ENCODE data around the gene MX2.
"Not testable (repeated sequence)": the region's sequence is repeated elsewhere in the genome, so short reads cannot be mapped to it uniquely, and the experiment has no call there.

MX2 gene

DNA sequence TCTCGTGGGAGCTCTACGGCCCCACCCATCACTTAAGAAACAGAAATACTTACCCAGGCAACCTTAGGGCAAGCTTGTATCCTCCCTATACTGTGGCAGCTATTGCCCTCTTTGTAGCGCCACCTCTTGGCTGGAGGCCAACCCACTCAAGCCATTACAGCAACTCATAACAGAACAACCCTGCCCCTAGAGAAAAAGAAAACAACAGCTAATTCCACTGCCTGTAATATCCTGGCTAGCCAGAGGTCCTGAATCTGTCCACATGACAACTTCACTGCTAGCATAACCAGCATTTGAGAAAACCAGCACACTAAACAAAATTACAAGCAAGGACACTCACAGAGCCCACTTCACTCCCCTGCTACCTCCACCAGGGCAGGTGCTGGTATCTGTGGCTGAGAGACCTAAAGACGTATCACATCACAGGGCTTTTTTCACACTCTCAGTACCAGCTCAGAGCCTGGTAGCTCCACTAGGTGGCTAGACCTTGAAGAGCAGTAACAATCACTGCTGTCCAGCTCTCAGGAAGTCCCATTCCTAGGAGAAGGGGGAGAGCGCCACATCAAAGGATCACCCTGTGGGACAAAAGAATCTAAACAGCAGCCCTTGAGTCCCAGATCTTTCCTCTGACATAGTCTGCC is 49.7 kb downstream of the MX2 start:
- peak in 1 of 2 donors; percentile 19 for DNase-seq (ENCODE audit: low read depth in 2 of 2)

DNA sequence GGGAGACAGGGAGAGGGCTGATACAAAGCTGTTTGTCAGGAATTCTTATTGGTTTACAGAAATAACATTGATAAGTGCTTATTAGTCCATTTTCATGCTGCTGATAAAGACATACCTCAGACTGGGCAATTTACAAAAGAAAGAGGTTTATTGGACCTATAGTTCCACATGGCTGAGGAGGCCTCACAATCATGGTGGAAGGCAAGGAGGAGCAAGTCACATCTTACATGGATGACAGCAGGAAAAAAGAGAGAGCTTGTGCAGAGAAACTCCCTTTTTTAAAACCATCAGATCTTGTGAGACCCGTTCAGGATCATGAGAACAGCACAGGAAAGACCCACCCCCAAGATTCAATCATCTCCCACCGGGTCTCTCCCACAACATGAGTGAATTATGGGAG is 55.7 kb downstream of the MX2 start:
- DNase-seq (ENCODE audit: low read depth in 2 of 2) = not testable (repeated sequence)

DNA sequence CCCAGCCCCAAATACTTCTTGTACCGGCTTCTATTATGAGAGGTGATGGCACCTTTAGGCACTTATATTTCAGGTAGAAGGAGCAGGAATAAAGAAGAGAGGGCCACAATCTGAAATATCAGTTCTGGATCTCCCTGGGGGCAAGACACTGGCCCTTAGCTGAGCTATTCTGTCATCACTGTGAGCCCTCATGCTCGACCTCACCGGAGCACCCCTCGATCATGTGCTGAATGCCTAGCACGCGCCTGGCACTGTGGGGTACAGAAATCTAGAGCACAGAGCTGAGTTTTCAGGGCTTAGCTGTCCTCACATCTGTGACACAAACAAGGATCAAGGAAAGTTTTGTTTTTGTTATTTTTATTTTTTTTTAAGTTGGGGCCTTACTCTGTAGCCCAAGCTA is 56.6 kb downstream of the MX2 start:
- no peak for DNase-seq (ENCODE audit: low read depth in 2 of 2)

DNA sequence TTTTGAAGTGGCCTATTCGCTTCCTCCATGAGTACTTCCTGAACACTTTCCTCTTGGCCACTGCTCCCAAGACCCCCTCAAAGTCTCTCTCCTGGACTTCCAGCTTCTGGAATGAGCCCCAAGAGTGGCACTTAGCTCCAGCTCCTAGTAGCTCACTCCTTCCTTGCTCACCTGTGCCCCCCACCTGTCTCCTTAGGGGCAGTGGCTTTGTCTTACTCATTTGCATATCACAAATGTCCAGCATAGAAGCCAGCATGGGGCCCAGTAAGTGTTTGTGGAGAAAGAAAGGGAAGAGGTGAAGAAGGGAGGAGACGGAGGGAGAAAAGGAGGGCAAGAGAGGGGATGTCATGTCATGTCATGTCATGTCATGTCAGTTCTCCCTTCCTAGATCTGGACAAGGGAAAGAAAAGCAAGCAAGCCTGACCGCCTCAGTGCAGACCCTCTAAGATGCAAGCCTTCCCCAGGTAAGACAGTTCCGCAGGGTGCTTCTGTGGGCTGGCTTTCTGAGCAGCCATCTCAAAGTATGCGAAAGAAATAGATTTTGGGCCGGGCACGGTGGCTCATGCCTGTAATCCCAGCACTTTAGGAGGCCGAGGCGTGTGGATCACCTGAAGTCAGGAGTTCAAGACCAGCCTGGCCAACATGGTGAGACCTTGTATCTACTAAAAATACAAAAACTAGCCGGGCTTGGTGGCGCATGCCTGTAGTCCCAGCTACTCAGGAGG is 57.3 kb downstream of the MX2 start:
- DNase-seq (ENCODE audit: low read depth in 2 of 2) = no peak

DNA sequence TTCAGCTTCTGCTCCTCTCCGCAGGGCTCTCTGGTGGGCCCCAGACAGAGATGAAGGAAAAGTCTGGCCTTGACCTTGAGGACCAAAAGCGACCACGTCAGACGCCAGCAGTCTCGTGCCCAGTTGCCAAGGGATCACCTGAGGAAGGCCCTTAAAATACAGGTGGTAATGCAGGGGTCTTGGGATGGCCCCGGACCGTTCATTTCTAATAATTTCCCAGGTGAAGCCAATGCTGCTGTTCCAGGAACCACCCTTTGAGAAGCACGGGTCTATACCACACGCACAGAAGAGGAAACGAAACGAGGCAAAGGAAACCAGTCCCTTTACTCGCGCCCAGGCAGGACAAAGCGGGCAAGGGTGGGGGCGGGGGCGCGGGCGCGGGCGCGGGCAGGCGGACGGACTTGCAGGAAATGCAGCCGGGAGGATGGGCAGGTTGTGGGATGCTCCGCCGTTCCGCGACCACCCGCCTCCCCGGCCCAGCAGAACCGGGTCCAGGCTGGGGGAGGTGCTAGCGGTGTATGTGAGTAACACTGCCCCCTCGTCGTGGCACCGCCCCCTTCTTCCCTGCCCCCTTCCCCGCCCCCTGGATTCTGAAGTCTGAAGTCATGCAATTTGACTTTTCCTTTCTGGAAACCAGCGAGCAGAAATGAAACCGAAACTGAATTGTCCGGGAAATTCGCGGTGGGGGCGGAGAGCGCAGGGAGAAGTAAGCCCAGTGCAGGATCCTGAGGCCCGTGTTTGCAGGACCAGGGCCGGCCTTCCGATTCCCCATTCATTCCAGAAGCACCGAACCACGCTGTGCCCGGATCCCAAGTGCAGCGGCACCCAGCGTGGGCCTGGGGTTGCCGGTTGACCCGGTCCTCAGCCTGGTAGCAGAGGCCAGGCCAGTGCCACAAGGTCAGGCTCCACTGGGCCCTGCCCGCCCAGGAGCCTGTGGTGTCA is 58.4 kb downstream of the MX2 start:
- peak; percentile 26 to 45 for DNase-seq (ENCODE audit: low read depth in 2 of 2)

DNA sequence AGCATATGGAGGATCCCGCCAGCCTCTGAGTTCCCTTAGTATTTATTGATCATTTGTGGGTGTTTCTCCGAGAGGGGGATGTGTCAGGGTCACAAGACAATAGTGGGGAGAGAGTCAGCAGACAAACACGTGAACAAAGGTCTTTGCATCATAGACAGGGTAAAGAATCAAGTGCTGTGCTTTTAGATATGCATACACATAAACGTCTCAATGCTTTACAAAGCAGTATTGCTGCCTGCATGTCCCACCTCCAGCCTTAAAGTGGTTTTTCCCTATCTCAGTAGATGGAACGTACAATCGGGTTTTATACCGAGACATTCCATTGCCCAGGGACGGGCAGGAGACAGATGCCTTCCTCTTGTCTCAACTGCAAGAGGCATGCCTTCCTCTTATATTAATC is 59.2 kb downstream of the MX2 start:
- DNase-seq (ENCODE audit: low read depth in 2 of 2) = not testable (repeated sequence)

DNA sequence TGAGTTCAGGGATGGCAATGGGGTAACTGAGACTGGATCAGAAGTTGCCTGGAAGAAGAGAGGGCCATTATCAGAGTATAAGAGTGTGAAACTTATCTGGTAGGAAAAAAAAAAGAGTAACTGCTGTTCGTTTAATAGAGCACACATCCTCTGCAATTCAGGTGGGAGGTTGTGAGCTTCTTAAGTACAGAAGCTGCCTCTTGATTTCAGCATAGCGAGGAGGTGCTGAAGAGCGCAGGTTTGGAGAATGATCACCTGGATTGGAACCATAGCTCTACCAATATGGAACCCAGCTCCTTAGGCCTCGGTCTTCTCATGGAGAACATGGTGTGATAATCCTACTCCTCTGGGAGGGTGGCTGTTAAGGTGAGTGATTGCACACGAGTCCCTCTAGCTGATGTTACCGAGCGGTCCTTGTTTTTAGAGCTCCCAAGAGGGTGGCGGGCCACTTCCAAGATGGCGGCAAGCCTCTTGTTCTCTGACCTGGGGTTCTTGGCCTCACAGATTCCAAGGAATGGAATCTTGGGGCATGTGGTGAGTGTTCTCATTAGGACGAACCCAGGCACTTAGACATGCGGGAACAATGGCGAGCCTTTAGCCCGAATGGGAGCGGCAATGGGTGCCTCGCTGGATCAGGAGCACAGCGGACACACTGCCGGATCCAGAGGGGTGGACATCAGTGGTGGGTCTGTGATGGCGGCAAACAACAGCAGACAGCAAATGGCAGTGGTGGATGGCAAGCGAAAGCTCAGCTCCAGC is 60.9 kb downstream of the MX2 start:
- DNase-seq (ENCODE audit: low read depth in 2 of 2) = no peak

DNA sequence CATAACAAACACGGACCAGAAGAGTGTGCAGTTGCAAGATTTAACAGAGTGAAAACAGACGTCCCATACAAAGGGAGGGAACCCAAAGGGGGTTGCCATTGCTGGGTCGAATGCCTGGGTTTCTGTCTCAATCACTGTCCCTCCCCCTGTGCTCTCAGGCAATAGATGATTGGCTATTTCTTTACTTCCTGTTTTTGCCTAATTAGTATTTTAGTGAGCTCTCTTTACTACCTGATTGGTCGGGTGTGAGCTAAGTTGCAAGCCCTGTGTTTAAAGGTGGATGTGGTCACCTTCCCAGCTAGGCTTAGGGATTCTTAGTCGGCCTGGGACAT is 61.4 kb downstream of the MX2 start:
- not testable (repeated sequence) for DNase-seq (ENCODE audit: low read depth in 2 of 2)

DNA sequence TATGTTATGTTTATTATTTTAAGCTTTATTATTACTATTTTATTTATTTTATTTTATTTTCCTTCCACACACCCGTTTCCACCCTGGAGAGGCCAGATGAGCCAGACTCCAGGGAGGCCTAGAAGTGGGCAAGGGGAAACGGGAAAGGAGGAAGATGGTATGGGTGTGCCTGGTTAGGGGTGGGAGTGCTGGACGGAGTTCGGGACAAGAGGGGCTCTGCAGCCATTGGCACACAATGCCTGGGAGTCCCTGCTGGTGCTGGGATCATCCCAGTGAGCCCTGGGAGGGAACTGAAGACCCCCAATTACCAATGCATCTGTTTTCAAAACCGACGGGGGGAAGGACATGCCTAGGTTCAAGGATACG is 63.7 kb downstream of the MX2 start:
- DNase-seq (ENCODE audit: low read depth in 2 of 2) = no peak

DNA sequence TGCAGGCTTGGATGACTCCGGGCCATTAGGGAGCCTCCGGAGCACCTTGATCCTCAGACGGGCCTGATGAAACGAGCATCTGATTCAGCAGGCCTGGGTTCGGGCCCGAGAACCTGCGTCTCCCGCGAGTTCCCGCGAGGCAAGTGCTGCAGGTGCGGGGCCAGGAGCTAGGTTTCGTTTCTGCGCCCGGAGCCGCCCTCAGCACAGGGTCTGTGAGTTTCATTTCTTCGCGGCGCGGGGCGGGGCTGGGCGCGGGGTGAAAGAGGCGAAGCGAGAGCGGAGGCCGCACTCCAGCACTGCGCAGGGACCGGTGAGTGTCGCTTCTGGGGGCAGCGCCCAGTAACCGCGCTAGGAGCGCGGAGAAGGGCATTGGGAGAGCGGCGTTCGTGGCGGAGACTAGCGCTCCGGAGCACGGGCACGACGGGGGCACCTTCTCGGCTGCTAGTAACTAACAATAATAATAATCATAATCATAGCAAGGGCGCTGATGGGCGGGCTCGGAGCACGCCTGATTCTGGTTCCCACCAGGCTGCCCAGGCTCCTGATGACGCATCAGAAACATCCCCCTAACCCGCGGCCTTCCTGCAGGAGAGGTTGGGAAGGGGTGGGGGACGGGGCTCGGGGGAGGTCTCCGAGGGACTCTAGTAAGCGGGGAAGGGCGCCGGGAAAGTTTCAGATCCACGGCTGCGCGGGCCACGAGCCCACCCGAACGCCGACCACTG is 64.3 kb downstream of the MX2 start, which contains the start of gene MX1:
Gene MX1 (plus strand): TSS at position 286 of the 722 bp plus-strand sequence. CDS start 5,832 bp downstream, outside the sequence.
- DNase-seq (ENCODE audit: low read depth in 2 of 2) = peak; percentile 74 to 90

DNA sequence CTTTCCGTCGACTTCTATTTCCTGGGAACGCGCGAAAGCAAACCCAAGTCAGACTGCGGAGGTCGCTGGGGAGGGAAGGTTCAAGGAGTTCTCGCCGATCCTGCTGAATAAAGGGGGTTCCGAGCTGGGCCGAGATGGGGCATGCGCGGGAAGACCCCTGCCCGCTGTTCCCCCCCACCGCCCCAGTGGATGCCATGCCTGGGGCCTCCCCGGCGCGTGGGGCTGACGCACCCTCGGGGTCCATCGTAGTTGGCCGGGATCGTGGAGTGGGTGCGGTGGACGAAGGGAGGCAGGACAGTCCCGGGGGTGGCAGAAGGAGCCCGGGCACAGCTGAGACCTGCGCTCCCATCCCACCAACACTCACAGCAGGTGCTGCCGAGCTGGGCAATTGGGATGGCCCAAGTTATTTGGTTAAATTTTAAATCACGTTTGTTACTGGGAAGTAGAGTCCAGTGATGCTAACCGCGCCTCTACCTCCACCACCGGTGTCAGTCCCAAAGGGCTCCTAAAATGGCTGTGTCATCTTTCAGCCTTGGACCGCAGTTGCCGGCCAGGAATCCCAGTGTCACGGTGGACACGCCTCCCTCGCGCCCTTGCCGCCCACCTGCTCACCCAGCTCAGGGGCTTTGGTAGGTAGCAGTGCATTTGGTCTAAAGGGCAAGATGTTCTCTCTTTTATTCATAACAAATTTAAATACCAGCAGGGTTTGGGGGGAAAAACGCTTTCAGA is 65.0 kb downstream of the MX2 start:
- no peak for DNase-seq (ENCODE audit: low read depth in 2 of 2)

DNA sequence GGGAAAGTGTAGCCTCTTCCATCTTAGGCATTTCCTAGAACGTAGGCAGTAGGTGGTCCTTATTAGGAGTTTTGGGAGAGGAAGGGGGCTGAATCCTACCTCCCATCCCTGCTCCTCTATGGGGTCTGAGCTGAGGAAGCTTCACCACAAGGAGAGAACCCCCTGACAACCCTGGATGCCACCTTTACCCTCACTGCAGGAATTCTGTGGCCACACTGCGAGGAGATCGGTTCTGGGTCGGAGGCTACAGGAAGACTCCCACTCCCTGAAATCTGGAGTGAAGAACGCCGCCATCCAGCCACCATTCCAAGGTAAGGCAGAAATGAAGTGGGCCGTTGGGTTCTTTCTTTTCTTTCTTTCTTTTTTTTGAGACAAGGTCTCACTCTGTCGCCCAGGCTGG is 65.7 kb downstream of the MX2 start:
- DNase-seq (ENCODE audit: low read depth in 2 of 2) = no peak

DNA sequence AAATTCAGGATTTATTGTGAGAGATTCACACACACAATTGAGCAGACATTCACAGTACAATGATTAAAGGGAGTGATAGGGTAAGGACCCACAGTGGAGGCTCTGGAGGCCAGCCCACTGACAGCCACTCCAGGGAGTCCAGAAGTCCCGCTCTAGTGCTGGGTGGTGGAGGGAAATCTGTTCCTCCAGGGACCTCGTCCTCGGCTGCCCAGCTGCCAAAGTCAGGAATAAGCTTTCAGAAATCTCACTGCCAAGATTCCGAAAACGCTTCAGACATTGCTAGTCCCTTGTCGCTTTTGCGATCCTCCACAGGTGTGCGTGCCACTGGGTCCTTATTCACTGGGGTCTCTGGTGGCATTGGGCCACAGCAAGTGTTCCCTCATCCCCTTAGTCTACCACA is 66.5 kb downstream of the MX2 start:
- DNase-seq (ENCODE audit: low read depth in 2 of 2) = no peak

DNA sequence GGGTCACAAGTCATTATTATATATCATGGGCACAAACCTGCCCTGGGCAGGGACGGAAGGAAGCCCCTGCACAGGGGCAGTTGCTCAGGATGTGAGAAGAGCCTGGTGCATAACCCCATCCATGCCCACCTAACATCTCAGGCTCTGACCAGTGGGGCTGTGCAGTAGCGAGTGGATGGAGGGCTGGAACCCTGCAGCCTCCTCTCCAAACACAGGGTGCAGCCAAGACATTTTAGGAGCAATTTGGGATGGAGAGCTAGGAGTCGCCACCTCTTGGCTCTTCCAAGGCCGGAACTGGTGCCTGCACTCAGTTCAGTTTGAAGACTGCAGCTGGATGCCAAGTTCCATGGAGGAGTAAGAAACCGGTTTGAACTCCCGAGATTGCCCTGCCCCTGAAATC is 67.0 kb downstream of the MX2 start:
- no peak for DNase-seq (ENCODE audit: low read depth in 2 of 2)

DNA sequence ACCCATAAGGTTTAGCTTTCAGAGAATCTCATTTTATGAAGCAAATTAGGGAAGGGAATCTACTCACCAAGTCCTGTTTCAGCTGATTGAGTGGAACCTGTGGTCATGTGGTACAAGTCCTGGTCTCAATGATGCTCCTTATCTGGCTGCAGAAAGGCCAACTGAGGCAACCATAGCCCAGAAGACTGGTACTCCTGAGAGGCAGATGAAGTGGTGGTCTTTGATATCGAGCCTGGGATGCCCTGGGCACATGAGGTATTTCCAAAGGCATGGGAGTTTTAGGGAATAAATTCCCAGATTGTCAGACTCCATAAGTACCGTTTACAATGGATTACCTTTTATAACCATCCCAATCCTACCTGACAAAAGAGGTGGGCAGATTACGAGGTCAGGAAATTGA is 67.5 kb downstream of the MX2 start:
- no peak for DNase-seq (ENCODE audit: low read depth in 2 of 2)

DNA sequence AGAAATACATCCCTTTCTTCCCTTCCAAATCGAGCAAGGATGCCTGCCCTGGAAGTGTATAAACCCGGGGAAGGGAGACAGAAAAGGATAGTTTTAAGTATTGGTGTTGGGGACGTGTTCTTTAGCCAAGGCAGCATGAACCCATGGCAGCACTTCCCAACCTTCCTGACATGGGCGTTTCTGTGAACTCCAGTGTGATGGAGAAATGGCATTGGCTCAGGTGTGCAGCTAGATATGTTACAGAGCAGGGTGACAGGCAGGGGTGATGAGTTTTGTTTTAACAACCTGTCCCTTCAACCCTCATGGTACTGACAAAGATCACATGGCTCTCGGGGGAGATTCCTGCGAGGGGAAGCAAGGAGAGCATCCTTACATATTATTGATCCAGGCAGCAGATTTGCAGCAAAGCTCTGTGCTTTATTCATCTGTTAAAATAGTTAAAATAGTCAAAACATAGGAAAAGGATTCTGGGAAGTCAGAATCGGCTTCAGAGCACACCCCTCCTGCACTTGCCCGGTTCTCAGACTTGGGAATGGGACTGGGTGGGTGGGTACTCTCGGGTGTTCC is 68.2 kb downstream of the MX2 start:
- no peak for DNase-seq (ENCODE audit: low read depth in 2 of 2)

DNA sequence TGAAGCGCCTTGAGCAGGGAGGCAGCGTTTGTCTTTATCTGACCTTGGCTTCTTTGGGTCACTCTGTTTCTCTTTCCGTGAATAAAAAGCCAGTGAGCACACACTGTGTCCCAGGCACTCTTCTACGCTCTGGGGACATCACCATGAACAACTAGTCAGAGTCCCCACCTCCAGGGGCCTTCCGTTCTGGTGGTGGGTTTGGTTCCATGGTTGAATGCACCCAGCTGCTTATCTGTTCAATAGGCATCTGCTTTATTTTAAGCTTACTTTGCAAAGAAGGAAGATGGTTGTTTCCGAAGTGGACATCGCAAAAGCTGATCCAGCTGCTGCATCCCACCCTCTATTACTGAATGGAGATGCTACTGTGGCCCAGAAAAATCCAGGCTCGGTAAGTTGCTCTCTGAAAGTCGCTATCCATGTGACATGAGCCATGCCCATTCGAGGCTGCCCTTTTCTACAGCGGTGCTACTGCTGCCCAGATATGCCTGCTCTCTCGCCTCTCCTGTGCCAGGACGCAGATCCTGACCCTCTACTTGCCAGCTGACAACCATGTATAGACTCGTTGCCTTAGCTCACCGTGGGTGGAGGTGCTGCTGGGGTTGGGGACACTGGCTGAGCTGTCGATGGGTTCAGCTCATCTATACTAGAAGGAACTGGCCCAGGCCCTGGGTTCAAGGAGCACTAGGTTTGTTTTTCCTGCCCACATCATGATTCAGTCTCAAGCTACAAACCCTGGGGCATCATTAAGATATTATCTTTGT is 70.1 kb downstream of the MX2 start:
- no peak for DNase-seq (ENCODE audit: low read depth in 2 of 2)

DNA sequence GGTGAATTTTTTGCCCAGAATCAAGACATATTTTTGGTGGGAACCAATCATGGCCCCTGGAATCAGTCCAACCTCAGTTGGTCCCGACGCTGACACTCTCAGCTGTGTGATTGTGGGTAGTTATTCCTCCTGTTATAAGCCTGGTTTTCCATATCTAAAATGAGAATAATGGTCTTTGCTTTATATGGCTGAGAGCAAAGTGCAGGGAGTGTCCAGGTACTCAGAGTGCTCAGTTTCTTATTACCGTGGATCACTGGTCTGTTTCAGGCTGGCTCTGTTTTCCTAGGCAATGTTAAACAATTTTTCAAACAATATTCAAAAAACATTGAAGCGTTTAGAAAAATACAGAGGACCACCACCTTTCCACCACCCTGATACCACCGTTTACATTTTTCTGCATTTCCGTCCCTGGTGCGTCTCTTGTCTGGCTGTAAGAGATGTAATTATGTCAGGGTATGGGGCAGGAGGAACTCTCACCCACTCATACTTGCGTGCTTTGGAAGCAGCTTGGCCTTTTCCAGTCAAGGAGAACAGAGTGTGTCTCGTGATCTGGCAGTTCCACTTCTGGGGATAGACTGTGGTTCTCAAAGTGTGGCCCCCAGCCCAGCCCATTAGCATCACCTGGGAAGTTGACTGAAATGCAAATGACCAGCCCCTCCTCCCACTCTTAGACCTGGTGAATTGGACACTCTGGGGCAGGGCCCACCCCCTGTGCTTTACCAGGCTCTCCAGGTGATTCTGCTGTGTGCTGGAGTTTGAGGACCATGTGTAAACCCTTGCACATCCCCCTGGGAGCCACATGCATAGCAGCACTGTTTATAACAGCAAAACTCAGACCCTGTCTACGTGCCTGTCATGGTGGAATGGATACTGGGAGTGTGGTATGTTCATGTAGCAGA is 71.0 kb downstream of the MX2 start:
- DNase-seq (ENCODE audit: low read depth in 2 of 2) = no peak
